CD14-positive monocyte (primary cell): ENCODE results near the gene NEK7. TPM values are rescaled to one million over a fixed set of nuclear protein-coding genes. Genes with fewer than 3 reads are reported as not detected.

Experiments
- DNase-seq, 3 donors: peaks; one replicate each; pipeline ENCODE4 v3.0.0-alpha.2; 2011 to 2022
- H2AFZ ChIP-seq: 2 replicates; pipeline ENCODE4 v1.6.0; 2012; ENCODE audit warnings: mild to moderate bottlenecking, low read depth, low read length, inconsistent platforms; ENCODE audit not compliant: insufficient read depth, poor library complexity, severe bottlenecking
- H3K27ac ChIP-seq, 2 donors: 1 replicate in 1 of 2; 2 replicates in 1 of 2; pipeline ENCODE4 v1.5.1; 2012 to 2013; ENCODE audit warnings: low read length in 2 of 2, control low read depth in 1 of 2, inconsistent platforms in 1 of 2, low read depth in 1 of 2, mild to moderate bottlenecking in 1 of 2
- H3K27me3 ChIP-seq, 2 donors: one replicate each; pipeline versions ENCODE4 v1.6.0 to v1.6.1; 2011 to 2013; ENCODE audit warnings: low read length in 2 of 2; ENCODE audit not compliant: control insufficient read depth in 2 of 2, insufficient read depth in 2 of 2
- H3K36me3 ChIP-seq, 2 donors: replicated peaks in 1 of 2; 1 replicate in 1 of 2; 2 replicates in 1 of 2; pipeline versions ENCODE4 v1.5.1 to v1.6.1; 2012 to 2013; ENCODE audit warnings: low read length in 2 of 2, control low read depth in 1 of 2, inconsistent platforms in 1 of 2, mild to moderate bottlenecking in 1 of 2; ENCODE audit not compliant: insufficient read depth in 2 of 2, control insufficient read depth in 1 of 2
- H3K4me1 ChIP-seq, 2 donors: 1 replicate in 1 of 2; 2 replicates in 1 of 2; pipeline versions ENCODE4 v1.5.1 to v1.6.1; 2012 to 2013; ENCODE audit warnings: low read length in 2 of 2, control low read depth in 1 of 2, inconsistent platforms in 1 of 2, mild to moderate bottlenecking in 1 of 2, moderate library complexity in 1 of 2; ENCODE audit not compliant: insufficient read depth in 2 of 2, control insufficient read depth in 1 of 2
- H3K4me2 ChIP-seq: replicated peaks from 2 replicates; pipeline ENCODE3; 2012; ENCODE audit warnings: low read length, moderate library complexity, mild to moderate bottlenecking; ENCODE audit not compliant: poor library complexity, severe bottlenecking; ENCODE audit errors: extremely low read depth
- H3K4me3 ChIP-seq, 3 experiments: fragments of 200-600 bp in 1 of 3; sonication (generic) in 1 of 3; replicated peaks in 1 of 3; 1 replicate in 2 of 3; 2 replicates in 1 of 3; pipeline ENCODE4 v1.5.1; 2011 to 2013; ENCODE audit warnings: low read length in 3 of 3, mild to moderate bottlenecking in 3 of 3, control low read depth in 2 of 3, low read depth in 2 of 3, inconsistent platforms in 1 of 3, moderate library complexity in 1 of 3
- H3K79me2 ChIP-seq: 2 replicates; pipeline ENCODE4 v1.6.0; 2012; ENCODE audit warnings: mild to moderate bottlenecking, control low read depth, inconsistent platforms, low read length, moderate library complexity; ENCODE audit not compliant: insufficient read depth
- H3K9ac ChIP-seq: 2 replicates; pipeline ENCODE4 v1.6.0; 2017; ENCODE audit warnings: low read length, mild to moderate bottlenecking; ENCODE audit not compliant: insufficient read depth, poor library complexity, severe bottlenecking
- H3K9me3 ChIP-seq, 2 donors: replicated peaks in 1 of 2; 1 replicate in 1 of 2; 2 replicates in 1 of 2; pipeline versions ENCODE4 v1.5.1 to v1.6.1; 2012 to 2013; ENCODE audit warnings: low read length in 2 of 2, control low read depth in 1 of 2; ENCODE audit not compliant: control insufficient read depth in 1 of 2, insufficient read depth in 1 of 2
- H4K20me1 ChIP-seq: 2 replicates; pipeline ENCODE4 v1.6.0; 2012; ENCODE audit warnings: mild to moderate bottlenecking, low read length, control low read depth, moderate library complexity; ENCODE audit not compliant: insufficient read depth
- H3K27ac Mint-ChIP-seq, 7 donors: one replicate each; pipeline ENCODE4 v1.8.0; 2020; ENCODE audit warnings: mild to moderate bottlenecking in 7 of 7, mixed read lengths in 7 of 7, moderate library complexity in 6 of 7, inconsistent platforms in 2 of 7
- H3K27me3 Mint-ChIP-seq, 3 donors: one replicate each; pipeline ENCODE4 v1.8.0; 2021 to 2022; ENCODE audit warnings: low read depth in 3 of 3, mild to moderate bottlenecking in 3 of 3, mixed read lengths in 3 of 3, moderate library complexity in 3 of 3, inconsistent platforms in 1 of 3
- H3K36me3 Mint-ChIP-seq, 2 donors: one replicate each; pipeline ENCODE4 v1.8.0; 2020; ENCODE audit warnings: mixed read lengths in 2 of 2, inconsistent platforms in 1 of 2, mild to moderate bottlenecking in 1 of 2
- H3K4me1 Mint-ChIP-seq: one replicate; pipeline ENCODE4 v1.8.0; 2020; ENCODE audit warnings: mild to moderate bottlenecking, mixed read lengths
- H3K4me3 Mint-ChIP-seq, 2 donors: one replicate each; pipeline ENCODE4 v1.8.0; 2020; ENCODE audit warnings: mild to moderate bottlenecking in 2 of 2, mixed read lengths in 2 of 2, moderate library complexity in 1 of 2
- H3K9me3 Mint-ChIP-seq, 7 donors: one replicate each; pipeline ENCODE4 v1.8.0; 2020 to 2022; ENCODE audit warnings: mixed read lengths in 7 of 7, mild to moderate bottlenecking in 6 of 7, moderate library complexity in 6 of 7, inconsistent platforms in 2 of 7
- WGBS: methylation state at CpG from one replicate; pipeline ENCODE4 v1.1.5; 2013; ENCODE audit warnings: missing lambda C conversion rate; ENCODE audit not compliant: insufficient coverage; 5-methylcytosine and 5-hydroxymethylcytosine counted together
- intact Hi-C, 2 donors: fragments of 100-400 bp; cut with micrococcal nuclease; formaldehyde crosslinking; loops; one replicate each; pipeline versions ENCODE4 v1.15.0 to v1.15.1; 2023
- polyA plus RNA-seq, 3 donors: library from polyadenylated mRNA; depleted of rRNA in 1 of 3; unstranded in 2 of 3; stranded (reverse) in 1 of 3; fragments of 300-500 nt in 2 of 3; fragments of >200 nt in 1 of 3; fragmentation: Illumina TruSeq in 2 of 3; gene quantifications; 1 replicate in 2 of 3; 2 replicates in 1 of 3; pipeline ENCODE4 v1.2.3, GENCODE V29; 2012 to 2021
- TF ChIP-seq, protein P1 (sequence below): fragments of 200-600 bp; IDR thresholded peaks from one replicate; pipeline ENCODE4 v1.8.0; 2022; ENCODE audit warnings: antibody characterized with exemption, mild to moderate bottlenecking

Gene NEK7
- polyA plus RNA-seq, 3 donors = 16.0 to 50.1 (median 46.5) TPM

DNA sequence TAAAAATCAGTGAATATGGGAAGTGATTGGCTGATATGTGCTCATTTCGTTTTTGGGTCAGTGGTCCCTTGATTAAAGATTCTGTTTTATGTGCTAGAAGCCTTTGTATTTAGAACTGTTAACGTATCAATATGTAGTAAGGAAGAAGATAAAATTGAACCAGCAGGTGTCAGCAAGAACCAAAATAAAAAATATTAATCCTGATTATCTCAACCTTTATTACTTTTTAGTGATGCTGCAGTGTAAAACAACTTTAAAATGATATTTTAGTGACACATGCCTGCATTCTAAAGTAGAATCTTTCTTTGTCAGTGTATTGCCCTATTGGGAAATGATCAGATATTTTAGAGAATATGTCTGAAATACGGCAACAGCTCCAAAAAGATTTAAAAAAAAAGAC lies 49.5 kb downstream of the NEK7 start:
- no peak overlapping the region for H3K9ac ChIP-seq
- no peaks in the 10 kb centered on the region for H3K4me1 ChIP-seq
- peaks cover 0 to 19% of the 10 kb centered on the region in 2 donors for H3K9me3 ChIP-seq
- no peak overlapping the region for H3K27ac ChIP-seq
- H3K4me3 ChIP-seq = no peak overlapping the region
- H3K4me3 Mint-ChIP-seq = no peak overlapping the region
- no peak overlapping the region for H3K27ac Mint-ChIP-seq
- H3K4me1 Mint-ChIP-seq = peaks cover 6% of the 10 kb centered on the region
- peaks cover 0 to 2% of the 10 kb centered on the region in 2 donors for H3K36me3 ChIP-seq
- 50% methylated on average over 1 of the region's 3 CpGs for WGBS
- H3K4me2 ChIP-seq = no peak overlapping the region
- TF ChIP-seq, protein P1, sequence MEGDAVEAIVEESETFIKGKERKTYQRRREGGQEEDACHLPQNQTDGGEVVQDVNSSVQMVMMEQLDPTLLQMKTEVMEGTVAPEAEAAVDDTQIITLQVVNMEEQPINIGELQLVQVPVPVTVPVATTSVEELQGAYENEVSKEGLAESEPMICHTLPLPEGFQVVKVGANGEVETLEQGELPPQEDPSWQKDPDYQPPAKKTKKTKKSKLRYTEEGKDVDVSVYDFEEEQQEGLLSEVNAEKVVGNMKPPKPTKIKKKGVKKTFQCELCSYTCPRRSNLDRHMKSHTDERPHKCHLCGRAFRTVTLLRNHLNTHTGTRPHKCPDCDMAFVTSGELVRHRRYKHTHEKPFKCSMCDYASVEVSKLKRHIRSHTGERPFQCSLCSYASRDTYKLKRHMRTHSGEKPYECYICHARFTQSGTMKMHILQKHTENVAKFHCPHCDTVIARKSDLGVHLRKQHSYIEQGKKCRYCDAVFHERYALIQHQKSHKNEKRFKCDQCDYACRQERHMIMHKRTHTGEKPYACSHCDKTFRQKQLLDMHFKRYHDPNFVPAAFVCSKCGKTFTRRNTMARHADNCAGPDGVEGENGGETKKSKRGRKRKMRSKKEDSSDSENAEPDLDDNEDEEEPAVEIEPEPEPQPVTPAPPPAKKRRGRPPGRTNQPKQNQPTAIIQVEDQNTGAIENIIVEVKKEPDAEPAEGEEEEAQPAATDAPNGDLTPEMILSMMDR = no peak
- intact Hi-C loops = no loop called here
- H3K79me2 ChIP-seq = peaks cover 91% of the 10 kb centered on the region
- peaks cover under 1 to 8% (median 3%) of the 10 kb centered on the region in 7 donors for H3K9me3 Mint-ChIP-seq
- no peaks in the 10 kb centered on the region for H3K27me3 ChIP-seq
- H2AFZ ChIP-seq = no peak overlapping the region
- H4K20me1 ChIP-seq = peaks cover 83% of the 10 kb centered on the region
- H3K36me3 Mint-ChIP-seq = peaks cover 4 to 5% of the 10 kb centered on the region in 2 donors
- no peaks in the 10 kb centered on the region for H3K27me3 Mint-ChIP-seq
- DNase-seq = no peak

DNA sequence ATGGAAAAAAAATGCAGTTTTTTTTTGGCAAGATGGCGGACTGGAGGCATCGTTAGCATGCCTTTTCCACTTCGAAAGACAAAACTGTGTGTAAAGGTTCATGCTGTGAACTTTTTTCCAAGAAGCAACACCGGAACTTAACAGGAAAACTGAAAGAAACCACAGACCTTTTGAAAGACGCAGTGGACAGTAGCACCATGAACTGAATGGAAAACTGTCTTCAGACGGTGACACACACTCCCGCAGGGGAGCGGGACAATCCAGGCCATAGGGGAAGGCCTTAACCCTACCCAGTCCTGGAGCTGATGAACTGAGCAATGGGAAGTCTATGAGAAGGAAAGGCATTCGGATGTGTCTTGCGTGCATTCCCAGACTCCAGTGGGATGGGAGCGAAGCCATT lies 54.9 kb downstream of the NEK7 start:
- no peak overlapping the region for H3K4me3 Mint-ChIP-seq
- peaks cover 11 to 35% of the 10 kb centered on the region in 2 donors for H3K36me3 Mint-ChIP-seq
- H3K4me1 Mint-ChIP-seq = no peaks in the 10 kb centered on the region
- Histone ChIP-seq H3K9me3 (peaks cover 38 to 48% of the 10 kb centered on the region in 2 donors), H2AFZ (no peak overlapping the region), H3K79me2 (peaks cover 60% of the 10 kb centered on the region), H3K4me2 (no peak overlapping the region), H3K36me3 (peaks cover 2 to 16% of the 10 kb centered on the region in 2 donors), H3K27me3 (no peaks in the 10 kb centered on the region), H3K27ac (no peak overlapping the region), H3K4me1 (no peaks in the 10 kb centered on the region), H4K20me1 (peaks cover 49% of the 10 kb centered on the region), H3K4me3 (no peak overlapping the region), H3K9ac (no peak overlapping the region)
- DNase-seq = no peak
- no peak overlapping the region for H3K27ac Mint-ChIP-seq
- intact Hi-C loops = no loop called here
- no peaks in the 10 kb centered on the region for H3K27me3 Mint-ChIP-seq
- H3K9me3 Mint-ChIP-seq = peaks cover 25 to 46% (median 36%) of the 10 kb centered on the region in 7 donors
- TF ChIP-seq, protein P1 = no peak
- 98% methylated on average over 11 of the region's 11 CpGs for WGBS
